Rectal smooth muscle tissue (tissue), 1 donor: ENCODE data around the gene UROC1.

Experiments
- H3K27ac ChIP-seq: one replicate; pipeline ENCODE4 v1.7.0; 2013; ENCODE audit warnings: low read depth, low read length, inconsistent platforms
- H3K27me3 ChIP-seq: one replicate; pipeline ENCODE4 v1.7.0; 2013; ENCODE audit warnings: low read length; ENCODE audit not compliant: control insufficient read depth, insufficient read depth
- H3K36me3 ChIP-seq: one replicate; pipeline ENCODE4 v1.7.0; 2013; ENCODE audit warnings: low read length; ENCODE audit not compliant: control insufficient read depth, insufficient read depth
- H3K4me1 ChIP-seq: one replicate; pipeline ENCODE4 v1.7.0; 2013; ENCODE audit warnings: low read length; ENCODE audit not compliant: control insufficient read depth, insufficient read depth
- H3K4me3 ChIP-seq: one replicate; pipeline ENCODE4 v1.7.0; 2013; ENCODE audit warnings: low read length
- H3K9ac ChIP-seq: one replicate; pipeline ENCODE4 v1.7.0; 2013; ENCODE audit warnings: low read length

UROC1 gene

GRCh38 chr3:126449621-126450051, 67.9 kb downstream of the UROC1 start:
- no peak overlapping the region for H3K9ac ChIP-seq
- H3K27me3 ChIP-seq = no peaks in the 10 kb centered on the region
- no peak overlapping the region for H3K27ac ChIP-seq
- no peaks in the 10 kb centered on the region for H3K4me1 ChIP-seq
- peaks cover 29% of the 10 kb centered on the region for H3K36me3 ChIP-seq
- no peak overlapping the region for H3K4me3 ChIP-seq

GRCh38 chr3:126448893-126449180, 68.7 kb downstream of the UROC1 start:
- peaks cover 29% of the 10 kb centered on the region for H3K36me3 ChIP-seq
- H3K4me1 ChIP-seq = no peaks in the 10 kb centered on the region
- no peaks in the 10 kb centered on the region for H3K27me3 ChIP-seq

GRCh38 chr3:126448136-126448892, 69.3 kb downstream of the UROC1 start:
- Histone ChIP-seq H3K36me3 (peaks cover 29% of the 10 kb centered on the region), H3K9ac (no peak overlapping the region), H3K4me3 (no peak overlapping the region), H3K27ac (no peak overlapping the region), H3K27me3 (no peaks in the 10 kb centered on the region), H3K4me1 (no peaks in the 10 kb centered on the region)

More at GRCh38 chr3:126448893-126449180, 68.7 kb downstream of the UROC1 start:
- no peak overlapping the region for H3K27ac ChIP-seq
- H3K9ac ChIP-seq = no peak overlapping the region
- no peak overlapping the region for H3K4me3 ChIP-seq

- Histone ChIP-seq H3K36me3 (peaks cover 27% of the 10 kb centered on the region), H3K27ac (no peak overlapping the region), H3K27me3 (no peaks in the 10 kb centered on the region), H3K4me1 (no peaks in the 10 kb centered on the region), H3K4me3 (no peak overlapping the region), H3K9ac (no peak overlapping the region)
Observed at GRCh38 chr3:126447456-126448106, 70.0 kb downstream of the UROC1 start.

- H3K27me3 ChIP-seq = no peaks in the 10 kb centered on the region
- H3K36me3 ChIP-seq = peaks cover 23% of the 10 kb centered on the region
- H3K4me3 ChIP-seq = no peak overlapping the region
- no peak overlapping the region for H3K9ac ChIP-seq
- H3K4me1 ChIP-seq = no peaks in the 10 kb centered on the region
- H3K27ac ChIP-seq = no peak overlapping the region
Observed at GRCh38 chr3:126446791-126447190, 70.8 kb downstream of the UROC1 start.

- Histone ChIP-seq H3K4me1 (no peaks in the 10 kb centered on the region), H3K27ac (no peak overlapping the region), H3K27me3 (no peaks in the 10 kb centered on the region), H3K36me3 (peaks cover 19% of the 10 kb centered on the region), H3K9ac (no peak overlapping the region), H3K4me3 (no peak overlapping the region)
Observed at GRCh38 chr3:126446301-126446700, 71.3 kb downstream of the UROC1 start.

- Histone ChIP-seq H3K4me3 (no peak overlapping the region), H3K9ac (no peak overlapping the region), H3K36me3 (peaks cover 16% of the 10 kb centered on the region), H3K27ac (no peak overlapping the region), H3K27me3 (no peaks in the 10 kb centered on the region), H3K4me1 (no peaks in the 10 kb centered on the region)
Observed at GRCh38 chr3:126445506-126445905, 72.1 kb downstream of the UROC1 start.

- Histone ChIP-seq H3K9ac (no peak overlapping the region), H3K27ac (no peak overlapping the region), H3K36me3 (peaks cover 18% of the 10 kb centered on the region), H3K27me3 (no peaks in the 10 kb centered on the region), H3K4me1 (no peaks in the 10 kb centered on the region), H3K4me3 (no peak overlapping the region)
Observed at GRCh38 chr3:126442856-126443242, 74.7 kb downstream of the UROC1 start.

GRCh38 chr3:126442094-126442855, 75.3 kb downstream of the UROC1 start:
- Histone ChIP-seq H3K27me3 (no peaks in the 10 kb centered on the region), H3K9ac (no peak overlapping the region), H3K4me3 (no peak overlapping the region), H3K27ac (no peak overlapping the region), H3K36me3 (peaks cover 21% of the 10 kb centered on the region), H3K4me1 (no peaks in the 10 kb centered on the region)

- Histone ChIP-seq H3K4me3 (no peak overlapping the region), H3K27ac (no peak overlapping the region), H3K36me3 (peaks cover 25% of the 10 kb centered on the region), H3K27me3 (no peaks in the 10 kb centered on the region), H3K4me1 (no peaks in the 10 kb centered on the region), H3K9ac (no peak overlapping the region)
Observed at GRCh38 chr3:126441256-126441880, 76.2 kb downstream of the UROC1 start.

GRCh38 chr3:126440709-126440995, 76.9 kb downstream of the UROC1 start:
- Histone ChIP-seq H3K27ac (no peak overlapping the region), H3K36me3 (peaks cover 25% of the 10 kb centered on the region), H3K4me1 (no peaks in the 10 kb centered on the region), H3K9ac (no peak overlapping the region), H3K4me3 (no peak overlapping the region), H3K27me3 (no peaks in the 10 kb centered on the region)

- Histone ChIP-seq H3K27me3 (no peaks in the 10 kb centered on the region), H3K4me3 (no peak overlapping the region), H3K36me3 (peaks cover 25% of the 10 kb centered on the region), H3K9ac (no peak overlapping the region), H3K4me1 (no peaks in the 10 kb centered on the region), H3K27ac (no peak overlapping the region)
Observed at GRCh38 chr3:126439968-126440708, 77.4 kb downstream of the UROC1 start.
